ENCODE data around the gene RALGPS1.

RALGPS1 gene

DNA sequence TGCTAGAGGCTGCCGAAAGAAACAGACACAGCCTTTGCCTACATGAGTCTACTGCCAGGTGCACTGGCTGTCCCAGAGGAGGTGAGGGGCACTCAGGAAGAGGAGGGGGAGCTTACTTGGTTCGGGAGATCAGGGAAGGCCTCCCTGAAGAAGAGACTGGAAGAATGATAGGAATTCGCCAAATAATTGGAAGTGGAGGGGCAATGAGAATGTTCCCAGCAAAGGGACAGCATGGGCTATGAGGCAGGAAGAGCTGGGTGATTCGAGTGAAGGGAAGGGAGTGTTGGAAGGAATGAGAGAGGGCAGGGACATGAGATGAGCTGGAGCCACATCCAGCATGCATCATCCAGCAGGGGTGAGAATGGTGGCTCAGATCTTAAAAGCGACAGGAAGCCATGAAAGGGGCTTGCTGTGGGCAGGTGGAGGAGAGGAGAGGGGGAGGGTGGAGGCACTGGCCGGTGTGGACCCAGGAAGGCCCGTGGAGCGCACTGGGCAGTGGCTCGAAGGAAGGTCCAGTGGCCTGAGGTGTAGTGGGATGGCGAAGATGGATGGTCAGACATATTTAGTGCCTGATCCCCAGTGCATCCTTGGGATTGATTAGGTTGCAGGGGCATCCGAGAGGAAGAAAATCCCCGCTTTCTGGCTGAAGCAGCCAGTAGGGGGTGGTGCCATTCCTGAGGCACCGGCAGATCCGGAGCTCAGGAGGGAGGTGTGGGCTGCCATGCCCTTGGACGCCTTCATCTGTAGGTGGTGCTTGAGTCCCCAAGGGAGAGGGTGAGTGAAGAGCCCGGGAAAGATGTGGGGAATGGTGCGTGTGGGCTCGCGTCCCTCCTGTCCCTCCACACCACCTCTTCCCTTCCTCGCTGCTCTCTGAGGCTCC is 296.5 kb downstream of the RALGPS1 start:
- DNase-seq: no peak

DNA sequence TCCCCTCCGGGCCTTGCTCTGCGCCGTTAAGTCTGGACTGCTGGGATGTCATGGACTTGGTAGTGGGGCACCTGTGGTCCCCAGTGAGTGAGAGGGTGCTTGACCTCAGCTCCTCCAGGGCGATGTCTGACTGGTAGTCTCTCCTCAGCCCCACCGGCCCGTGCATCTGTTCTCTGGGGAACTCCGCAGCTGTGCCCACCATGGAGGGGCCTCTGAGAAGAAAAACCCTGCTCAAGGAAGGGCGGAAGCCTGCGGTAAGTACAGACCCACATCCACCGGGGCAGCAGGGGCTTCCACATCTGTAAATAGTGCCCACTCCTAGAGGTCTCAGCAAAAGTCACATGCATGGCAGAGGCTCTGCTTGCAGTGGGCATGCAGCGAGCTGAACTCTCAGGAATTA is 297.4 kb downstream of the RALGPS1 start:
- no peak for DNase-seq

DNA sequence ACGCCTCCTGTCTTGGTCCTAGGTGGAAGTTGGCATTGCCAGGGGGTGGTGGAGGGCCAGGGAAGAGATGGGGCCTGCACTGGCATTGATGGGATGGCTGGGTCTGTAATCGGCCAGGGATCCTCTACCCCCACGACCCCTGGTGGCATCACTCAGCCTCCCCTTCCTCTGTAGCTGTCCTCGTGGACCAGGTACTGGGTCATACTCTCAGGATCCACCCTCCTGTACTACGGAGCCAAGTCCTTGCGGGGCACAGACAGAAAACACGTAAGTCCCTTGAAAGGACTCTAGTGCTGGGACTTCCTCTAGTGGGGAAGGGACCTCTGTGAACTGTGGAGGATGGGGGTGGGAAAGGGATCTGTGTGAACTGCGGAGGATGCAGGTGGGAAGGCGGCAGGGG is 297.9 kb downstream of the RALGPS1 start:
- DNase-seq: no peak

DNA sequence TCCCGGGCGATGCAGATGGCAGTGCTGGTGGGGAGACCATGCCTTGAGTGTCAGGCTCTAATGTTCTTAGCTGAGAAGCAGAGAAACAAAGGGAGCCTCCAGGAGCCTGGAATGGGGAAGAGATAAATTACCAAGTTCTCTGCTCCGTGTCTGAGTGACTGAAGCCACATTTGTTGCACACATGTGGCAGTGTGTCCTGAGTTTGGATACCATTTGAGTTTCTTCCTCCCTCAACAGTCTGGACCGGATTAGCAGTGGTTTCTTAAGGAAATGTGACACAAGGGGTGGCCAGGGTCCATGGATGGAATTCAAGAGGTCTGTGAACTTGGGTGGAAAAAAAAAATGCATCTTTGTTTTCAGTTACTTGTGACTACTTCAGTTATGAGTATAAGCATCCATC is 299.3 kb downstream of the RALGPS1 start:
- DNase-seq: no peak

DNA sequence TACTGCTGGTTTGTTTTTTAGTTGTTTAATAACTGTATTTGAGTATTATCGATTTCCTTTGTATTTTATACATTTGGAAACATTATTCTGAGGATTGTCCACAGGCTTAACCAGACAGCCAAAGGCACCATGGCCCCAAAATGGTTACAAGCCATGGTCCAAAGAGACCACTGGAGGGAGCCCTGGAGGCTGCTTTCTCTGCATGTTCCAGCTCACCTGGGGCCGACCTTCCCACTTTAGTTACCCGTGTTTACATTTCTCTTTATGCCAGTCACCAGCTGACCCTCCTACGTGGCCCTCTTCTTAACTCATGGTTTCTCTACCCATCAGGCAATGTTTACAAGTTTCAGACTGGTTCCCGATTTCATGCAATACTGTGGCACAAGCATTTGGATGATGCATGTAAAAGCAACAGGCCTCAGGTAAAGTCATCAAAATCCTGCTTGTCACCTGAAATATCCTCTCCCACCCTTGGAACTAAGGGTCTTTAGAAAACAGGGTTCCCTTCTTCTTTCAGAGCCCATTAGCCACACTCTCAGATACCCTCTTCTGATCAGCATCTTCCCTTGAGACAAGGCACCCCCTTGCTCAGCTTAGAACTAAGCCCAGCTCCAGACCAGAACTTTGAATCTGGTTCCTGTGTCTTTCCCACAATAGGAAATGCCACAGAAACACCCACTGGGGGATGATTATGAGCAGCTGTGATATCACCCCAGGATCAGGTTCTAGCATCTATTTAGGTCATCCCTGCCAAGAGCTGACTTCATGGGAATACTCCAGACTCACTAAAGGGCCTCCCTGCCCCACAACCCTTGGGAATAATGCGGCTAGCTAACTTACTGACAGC is 300.1 kb downstream of the RALGPS1 start:
- peak; percentile 71 for DNase-seq

DNA sequence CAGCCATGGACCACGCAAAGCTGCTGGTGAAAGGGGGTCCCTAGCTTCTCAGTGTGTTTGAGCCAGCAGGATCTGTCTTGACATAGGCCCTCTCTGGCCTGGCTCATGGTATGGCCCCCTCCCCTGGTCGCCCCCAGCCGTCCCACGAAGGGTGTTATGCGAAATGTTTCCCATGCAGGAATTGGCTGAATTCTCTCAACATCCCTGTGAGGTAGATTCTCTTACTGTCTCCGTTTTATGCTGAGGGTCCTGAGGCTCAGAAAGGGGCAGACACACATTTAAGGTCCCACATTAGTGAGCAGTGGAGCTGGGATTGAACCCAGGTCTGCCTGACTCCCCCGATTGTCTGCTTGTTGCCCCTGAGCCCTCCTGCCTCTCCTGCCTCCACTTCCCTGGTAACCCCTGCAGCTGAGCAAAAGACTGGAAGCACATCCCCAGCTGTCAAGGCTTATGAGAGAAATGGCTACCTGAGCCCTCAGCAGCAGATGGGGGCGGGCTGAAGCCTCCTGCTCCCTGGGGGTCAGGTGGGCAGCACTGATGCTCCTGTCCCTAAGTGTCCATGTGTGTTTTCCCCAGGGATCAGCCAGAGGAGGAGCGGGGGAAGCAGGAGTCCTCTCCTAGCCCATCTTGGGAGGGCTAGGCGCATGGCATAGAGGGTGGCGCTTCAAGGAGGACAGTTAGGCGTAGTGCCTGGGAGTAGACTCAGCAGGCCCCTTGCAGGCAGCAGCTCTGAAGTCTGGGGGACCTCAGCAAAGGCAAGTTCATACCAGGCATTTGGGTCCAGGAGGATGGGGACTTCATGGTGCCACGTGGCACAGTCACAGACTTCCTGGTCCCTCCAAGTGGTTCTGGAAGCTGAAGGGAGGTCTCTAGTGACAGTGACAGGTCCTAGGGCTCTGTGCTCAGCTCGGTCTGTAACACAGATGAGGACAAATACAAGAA is 301.0 kb downstream of the RALGPS1 start:
- DNase-seq: no peak

DNA sequence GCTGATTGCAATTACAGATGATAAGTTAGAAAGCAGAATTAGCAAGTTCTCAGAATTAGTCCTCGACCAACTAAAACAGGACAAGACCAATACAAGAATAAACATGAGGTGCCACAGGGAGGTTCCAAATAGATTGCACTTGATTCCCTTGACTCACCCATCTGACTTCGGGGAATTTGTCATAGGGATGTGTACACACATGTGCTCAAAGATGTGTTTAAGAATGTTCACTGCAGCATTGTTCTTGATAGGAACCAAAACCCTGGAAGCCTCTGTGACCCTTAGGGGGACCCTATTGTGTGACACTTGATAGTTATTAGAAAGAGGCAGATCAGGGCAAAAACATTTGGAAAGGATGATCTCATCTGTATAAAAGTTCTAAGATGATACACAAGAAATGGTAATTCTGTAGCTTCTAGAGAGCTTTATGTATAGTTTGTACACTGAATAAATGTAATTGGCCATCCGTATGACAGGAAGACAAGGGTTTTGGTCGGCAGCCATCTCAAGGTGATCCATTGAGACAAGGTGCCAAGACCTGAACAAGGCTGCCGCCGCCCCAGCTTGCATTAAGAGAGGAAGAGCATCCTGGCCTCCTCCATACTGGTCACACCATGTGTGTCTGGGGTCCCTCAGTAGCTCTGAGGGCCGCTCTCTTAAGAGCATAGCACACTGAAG is 301.8 kb downstream of the RALGPS1 start:
- no peak for DNase-seq

DNA sequence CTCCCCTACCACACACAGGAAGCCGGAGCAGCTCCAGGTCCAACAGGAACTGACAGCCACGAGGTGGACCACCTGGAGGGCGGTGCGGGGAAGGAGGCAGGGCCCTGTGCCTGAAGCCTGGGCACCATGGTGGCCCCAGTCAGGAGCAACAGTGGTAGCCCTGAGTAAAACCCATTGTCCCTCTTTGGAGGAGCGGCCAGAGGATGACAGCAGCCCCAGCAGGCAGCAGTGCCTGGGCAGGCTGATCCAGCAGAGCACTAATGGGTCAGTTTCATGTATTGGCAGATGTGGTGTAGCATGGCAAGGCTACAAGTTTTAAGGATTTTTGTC is 302.3 kb downstream of the RALGPS1 start:
- DNase-seq: no peak

DNA sequence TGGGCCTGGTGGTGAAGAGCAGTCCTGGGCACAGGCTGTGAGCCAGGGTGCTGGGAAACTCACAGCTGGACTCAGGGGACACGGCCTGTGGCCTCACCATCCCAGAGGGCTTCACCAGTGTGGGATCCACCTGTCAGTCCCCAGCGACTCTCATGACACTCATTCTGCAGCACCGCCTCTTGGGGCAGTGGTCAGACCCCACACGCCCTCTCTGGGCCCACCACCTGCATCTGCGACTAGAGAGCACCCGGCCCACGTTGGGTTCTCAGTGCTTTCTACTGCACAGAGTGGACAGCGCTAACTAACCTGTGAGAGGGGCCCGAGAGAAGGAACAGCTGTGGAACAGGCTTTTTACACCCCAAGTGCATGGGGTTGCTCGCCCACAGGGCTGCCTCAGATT is 304.2 kb downstream of the RALGPS1 start:
- DNase-seq: no peak

DNA sequence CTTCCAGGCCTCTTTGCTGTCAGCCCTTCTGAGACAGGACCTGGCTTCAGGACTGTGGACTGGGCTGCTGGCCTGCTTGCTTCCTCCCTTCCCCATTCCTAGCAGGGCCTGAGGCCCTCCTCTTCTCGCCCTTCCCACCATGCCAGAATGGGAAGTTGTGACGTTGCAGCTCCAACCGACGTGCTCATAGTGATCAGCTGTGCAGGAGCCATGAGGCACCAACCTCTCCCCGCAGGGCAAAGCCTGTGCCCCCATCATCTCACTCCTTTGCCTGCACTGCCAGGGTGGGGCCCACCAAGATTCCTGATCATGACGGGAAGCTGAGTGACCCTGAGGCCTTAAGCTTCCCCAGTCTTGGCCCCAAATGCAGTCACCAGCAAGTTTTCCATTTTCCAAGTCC is 304.9 kb downstream of the RALGPS1 start:
- no peak for DNase-seq

DNA sequence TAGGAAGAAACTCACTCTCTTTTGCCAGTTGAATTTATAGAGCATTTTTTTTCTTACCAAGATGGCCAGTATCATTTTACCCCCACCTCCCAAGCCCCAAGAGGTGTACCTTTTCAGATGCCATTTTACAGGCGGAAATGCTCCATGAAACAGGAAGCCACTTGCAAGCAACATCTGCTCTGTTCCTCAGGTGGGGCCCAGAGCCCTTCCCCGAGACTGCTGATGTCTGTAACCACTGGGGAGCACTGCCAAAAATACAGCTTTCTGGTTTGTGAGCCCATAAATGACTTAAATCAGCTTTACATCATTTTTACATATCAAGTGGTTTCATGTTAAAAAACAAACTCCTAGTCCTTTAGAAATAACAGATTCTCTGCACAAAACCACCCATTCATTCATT is 307.1 kb downstream of the RALGPS1 start:
- DNase-seq: no peak

DNA sequence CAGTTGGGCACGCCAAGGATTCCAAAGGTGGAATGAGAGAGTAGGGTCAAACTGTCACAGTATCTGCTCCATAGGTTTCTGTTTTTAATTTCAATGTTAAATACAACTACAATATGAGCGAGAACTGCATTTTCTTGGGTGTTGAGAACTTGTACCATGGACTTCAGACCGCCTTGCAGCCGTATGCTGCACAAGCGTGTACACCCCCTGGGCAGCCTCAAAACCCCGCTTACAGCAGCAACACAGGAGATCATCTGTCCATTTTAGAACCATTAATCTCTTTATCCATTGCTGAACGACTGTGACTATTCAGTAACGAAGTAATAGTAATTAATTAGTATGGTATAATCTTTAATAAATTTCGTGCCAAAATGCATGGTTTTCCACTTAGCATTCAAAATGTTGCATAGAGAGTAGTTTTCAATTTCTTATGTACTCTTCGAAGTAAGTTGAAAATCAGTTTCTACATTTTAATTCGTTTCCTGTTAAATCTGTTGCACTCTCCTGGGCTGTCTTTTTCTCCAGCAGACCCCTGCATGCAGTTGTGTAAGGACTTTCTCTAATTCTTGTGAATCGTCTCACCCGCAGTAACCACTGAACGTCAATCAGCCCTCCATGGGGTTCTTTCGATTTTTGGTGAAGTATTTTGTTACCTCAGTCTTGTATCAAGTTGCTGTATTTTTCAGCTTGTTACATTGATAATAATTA is 308.0 kb downstream of the RALGPS1 start:
- DNase-seq: no peak

DNA sequence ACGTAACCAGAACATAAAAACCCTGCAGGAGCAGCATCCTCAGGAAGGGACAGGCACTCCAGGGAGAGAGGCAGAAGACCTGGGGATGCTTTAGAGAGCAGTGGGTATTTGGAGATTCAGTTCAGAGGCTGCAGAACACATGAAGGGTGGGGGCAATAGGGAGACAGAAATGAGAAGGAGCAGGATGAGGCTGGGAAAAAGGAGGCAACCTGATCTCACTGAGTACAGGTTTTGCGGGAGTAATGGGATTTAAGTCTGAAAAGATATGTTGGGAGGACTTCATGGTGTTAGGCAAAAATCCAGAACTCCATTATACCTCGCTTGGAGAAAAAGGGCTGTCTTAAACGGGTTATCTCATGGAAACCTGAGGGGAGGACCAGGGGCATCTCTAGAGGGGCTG is 308.7 kb downstream of the RALGPS1 start:
- no peak for DNase-seq

DNA sequence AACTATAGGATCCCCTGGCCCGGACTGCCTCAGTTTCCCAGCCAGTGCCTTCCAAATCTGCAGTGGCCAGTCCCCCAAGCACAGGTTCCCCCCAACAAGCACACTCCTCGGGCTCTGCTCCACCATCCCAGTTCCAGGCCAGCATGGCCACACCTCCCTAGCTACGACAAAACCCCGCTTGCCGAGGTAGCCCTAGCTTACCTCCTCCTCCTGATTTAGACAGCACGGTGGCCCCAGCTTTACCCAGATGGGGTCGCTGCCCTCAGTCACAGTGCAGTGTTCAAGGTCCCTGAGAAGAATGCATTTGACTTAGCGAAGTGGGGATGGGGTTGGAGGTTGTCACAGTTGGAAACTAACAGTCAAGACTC is 309.2 kb downstream of the RALGPS1 start:
- DNase-seq: no peak

DNA sequence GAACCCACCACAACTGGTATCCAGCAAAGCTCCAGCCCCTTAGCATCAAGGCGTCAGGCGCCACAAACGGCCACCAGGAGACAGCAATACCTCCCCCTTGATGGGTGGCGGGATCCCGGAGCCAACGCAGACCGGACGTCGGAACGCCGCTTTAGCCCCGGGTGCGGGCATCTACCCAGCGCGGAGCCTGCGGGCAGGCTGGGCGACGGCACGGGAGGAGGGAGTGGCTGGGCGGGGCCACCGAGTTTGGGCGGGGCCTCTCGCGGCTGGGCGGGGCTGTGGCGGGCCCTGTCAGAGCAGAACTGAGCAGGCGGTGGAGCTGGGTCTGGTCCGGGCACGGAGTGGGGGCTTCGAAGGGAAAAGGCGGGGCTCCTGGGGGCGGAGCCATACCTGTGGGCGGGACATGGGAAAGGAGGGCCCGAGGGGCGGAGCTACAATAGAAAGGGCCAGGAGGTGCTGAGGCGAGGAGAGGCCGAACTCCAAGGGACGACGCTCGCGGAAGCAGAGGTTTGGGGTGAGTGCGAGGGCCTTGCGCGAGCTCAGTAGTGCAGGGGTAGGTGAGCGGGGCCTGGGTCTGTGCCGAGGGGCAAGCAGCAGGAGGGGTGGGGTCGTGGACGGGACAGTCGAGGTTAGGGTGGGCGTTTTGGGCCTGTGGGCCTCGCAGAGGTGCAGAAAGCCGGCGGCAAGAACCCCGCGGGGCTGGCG is 309.7 kb downstream of the RALGPS1 start:
- DNase-seq: peak; percentile 81

DNA sequence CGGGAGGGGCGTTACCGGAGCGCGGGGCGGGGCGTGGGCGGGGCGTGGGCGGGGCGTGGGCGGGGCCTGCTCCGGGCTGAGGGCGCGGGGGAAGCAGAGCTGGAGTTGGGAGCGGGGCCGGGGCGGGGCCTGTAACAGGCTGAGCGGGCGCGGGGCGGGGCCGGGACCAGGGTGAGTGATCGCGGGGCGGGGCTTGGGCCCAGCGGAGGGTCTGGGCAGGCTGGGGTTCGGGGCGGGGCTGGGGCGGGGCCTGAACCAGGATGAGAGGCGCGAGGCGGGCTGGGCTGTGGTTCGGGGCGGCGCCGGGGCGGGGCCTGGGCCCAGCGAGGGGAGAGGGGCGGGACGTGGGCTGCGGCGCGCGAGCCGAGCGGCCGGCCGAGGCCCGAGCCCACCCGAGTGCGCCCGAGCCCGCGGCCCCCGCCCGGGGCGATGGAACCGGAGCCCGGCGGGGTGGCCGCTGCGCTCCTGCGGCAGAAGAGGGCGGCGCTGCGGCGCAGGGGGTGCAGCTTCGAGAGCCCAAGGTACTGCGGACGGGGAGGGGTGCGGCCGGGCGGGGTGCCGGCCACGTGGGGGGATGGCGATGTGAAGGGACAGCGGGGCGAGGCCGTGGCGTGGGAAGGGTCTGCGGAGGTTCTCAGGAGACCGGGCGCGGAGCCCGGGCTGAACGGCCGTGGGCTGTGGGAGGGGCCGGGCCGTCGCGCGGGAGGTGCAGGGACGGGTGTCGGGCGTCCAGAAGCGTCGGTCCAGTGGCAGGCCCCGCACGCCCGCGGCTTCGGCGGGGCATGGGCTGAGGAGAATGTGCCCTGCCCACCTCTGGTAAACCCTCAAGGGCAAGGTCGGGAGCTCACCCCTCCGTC is 310.5 kb downstream of the RALGPS1 start:
- peak; percentile 89 for DNase-seq

DNA sequence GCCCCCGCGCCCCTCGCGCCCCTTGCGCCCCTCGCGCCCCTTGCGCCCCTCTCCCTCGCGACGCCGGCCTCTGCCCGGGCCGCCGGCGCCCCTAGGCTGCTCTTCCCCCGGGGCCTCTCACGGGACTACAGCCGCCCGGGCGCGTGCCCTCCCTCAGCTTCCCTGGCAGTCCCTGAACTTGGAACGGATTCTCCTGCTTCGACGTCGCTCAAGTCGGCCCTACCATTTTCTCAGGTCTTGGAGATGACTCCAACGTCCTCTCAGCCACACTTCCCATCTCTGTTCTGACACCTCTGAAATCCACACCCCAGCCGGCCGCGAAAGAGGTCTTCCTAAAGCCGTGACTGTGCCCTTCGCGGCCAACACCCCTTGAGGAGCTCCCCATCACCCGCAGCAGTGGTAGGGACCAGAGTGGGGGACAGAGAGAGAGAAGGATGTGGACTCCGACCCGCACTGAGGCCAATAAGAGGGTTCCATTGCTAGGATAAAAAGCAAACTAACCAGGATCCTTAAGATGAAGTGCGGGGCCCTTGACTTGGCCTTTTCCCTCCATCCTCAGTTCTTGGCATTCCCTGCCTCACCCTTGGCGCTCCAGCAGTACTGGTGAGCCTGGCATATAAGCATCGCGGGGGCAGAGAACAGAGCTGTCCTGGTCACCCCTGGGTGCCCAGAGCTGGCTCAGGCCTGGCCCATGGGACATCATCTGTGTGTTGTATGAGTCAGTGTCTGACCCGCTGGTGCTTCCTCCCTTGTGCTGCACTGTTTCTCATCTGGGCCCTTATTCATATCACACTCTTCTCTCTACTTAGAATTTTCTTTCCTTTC is 311.4 kb downstream of the RALGPS1 start:
- DNase-seq: no peak

DNA sequence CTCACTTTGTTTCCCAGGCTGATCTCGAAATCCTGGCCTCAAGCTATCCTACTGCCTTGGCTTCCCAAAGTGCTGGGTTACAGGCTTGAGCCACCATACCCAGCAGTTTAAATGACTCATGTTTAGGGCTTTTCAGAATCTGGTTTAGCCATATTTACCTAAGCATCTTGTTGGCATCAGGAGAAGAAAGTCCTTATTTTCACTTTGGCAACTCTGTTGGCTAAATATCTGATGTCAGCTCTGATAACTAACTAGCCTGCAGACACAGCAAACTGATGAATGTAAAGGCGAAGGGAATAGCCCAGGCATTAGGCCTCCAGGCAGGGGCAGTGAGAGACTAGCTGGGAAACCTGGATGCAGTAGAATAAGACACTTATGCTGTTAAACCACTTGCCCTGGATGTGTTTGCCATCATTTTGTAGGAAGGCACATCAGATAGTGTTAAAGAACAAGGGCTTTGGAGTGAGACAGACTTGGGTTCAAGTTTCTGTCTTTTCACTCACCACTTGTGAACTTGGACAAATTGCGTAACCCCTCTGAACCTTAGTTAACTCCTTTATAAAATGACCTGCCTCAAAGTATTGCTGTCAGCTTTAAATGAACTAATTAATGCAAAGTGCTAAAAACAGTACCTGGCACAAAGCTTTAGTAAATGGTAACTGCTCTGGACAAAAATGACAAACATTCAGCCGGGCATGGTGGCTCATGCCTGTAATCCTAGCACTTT is 315.3 kb downstream of the RALGPS1 start:
- DNase-seq: no peak

DNA sequence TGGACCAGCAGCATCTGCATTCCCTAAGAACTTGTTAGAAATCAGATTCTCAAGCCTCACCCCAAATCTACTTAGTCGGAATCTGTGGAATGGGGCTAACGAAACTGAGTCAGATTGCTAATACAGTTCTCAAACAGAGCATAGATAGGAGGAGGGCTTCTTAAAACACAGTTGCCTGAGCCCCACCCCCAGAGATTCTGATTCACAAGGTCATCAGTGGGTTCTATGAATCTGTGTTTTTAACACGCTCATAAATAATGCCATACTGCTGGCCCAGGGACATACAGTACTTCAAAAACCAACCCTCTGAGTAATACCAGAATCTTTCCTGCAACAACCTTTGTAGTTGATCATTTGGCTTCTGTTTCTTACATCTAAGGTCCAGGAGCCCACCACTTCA is 317.1 kb downstream of the RALGPS1 start:
- peak; percentile 11 for DNase-seq

Measured in fibroblast of skin of right quadriceps (primary cell).